Measurements from ENCODE around the gene SIMC1.
A peak's percentile ranks its signal among the peaks of the same experiment; 100 is the strongest.

The SIMC1 gene

DNA sequence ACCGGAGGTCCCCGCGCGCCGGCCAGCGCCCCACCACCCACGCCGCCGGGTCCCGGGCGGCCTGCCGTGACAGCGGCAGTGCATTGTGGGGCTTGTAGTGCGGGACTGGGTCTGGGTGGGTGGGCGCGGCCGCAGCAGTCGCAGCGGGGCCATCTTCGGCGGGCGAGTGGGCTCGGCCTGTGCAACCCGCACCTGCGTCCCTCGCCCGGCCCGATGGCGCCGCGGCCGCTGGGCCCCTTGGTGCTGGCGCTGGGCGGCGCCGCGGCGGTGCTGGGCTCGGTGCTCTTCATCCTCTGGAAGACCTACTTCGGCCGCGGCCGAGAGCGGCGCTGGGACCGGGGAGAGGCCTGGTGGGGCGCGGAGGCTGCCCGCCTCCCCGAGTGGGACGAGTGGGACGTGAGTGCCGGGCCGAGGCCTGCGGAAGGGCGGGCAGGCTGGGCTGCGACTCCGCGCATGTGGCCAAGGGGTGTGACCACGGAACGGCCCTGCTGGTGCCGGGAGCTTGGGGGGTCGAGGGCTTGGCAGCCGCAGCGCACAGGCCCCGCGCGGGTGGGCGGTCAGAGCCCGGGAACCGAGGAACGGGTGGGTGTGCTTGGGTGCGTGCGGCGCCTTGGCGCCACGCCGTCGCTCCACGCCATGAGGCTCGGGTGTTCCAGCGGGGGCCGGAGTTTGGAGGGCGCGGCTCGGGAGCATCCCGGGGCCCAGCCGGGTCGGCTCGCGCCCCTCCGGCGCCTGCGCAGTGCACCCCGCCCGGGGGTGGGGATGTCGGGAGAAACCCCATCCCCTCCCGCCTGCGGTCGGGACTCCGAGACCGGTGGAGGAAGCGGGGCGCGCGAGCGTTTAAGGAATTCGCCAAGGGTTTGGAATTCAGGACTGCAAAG lies 127.4 kb downstream of the SIMC1 start, which contains the start of gene ARL10:
Gene ARL10 (plus strand): TSS at position 137 of the 881 bp plus-strand sequence. CDS start 77 bp downstream, at position 214.
- DNase-seq, result peak; percentile 69

DNA sequence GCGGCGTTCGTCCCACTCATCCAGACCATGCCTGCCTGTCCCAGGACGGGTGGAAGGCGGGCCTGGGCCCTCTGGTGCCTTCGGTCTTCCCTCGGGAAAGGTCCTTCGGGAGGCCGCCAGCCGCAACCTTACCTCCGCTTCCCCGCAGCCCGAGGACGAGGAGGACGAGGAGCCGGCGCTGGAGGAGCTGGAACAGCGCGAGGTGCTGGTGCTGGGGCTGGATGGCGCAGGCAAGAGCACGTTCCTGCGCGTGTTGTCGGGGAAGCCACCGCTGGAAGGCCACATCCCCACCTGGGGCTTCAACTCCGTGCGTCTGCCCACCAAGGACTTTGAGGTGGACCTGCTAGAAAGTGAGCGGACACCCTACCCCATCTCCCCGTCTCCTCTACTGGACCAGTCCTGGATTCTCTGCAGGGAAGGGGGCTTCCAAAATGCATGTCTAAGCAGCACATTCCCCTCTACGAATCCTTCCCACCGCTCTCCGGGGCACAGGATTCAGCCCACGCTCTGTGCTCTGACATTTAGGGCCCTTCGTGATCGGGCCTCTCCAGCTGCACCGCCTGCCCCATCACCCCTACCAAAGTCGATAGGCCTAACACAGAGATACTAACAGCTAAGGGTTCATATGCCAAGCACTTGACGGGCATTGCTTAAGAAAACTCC lies 128.1 kb downstream of the SIMC1 start:
- DNase-seq, result no peak

DNA sequence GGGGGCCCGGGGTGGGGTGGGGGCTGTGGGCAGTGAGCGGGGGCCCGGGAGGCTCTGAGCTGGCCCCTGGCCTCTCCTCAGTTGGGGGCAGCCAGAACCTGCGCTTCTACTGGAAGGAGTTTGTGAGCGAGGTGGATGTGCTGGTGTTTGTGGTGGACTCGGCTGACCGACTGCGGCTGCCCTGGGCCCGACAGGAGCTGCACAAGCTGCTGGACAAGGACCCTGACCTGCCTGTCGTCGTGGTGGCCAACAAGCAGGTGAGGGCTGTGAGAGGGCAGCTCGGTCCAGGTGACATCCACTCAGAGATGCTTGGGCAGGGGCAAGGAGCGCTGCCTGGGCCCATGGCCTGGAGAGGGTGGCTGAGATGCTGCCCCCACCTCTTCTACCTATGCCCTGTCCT lies 130.5 kb downstream of the SIMC1 start:
- no peak for DNase-seq

DNA sequence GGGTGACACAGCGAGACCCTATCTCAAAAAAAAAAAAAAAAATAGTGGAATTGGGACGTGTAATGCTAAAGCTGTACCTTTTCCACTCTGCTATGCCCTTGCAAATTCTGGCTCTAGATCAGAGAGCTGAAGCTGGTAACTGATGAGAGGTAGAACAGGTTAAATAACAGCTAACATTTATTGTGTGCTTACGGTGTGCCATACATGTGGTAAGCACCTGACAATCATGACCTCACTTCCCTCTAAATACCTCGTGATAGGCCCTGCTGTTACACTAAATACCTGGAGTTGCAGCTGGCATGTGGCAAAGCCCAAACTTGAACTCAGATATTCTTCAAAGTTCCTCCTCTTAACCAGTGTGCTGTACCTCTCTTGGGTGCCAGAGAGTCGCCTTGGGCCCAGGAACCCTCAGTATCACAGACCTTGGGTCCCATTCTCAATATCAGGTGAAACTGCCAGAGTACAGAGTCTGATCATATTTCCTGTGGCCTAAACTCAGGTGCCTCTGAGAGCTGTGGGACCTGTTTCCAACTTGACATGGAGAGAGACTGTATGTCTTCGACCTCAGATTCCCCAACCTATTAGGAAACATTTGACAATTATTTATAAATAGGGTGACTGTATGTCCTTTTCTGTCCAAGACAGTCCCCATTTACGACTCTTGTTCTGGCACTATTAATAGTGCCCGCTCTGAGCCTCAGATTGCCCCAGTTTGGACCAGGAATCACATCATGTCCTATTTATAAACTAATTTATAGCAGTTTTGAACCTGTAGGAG lies 131.9 kb downstream of the SIMC1 start:
- DNase-seq, result no peak

DNA sequence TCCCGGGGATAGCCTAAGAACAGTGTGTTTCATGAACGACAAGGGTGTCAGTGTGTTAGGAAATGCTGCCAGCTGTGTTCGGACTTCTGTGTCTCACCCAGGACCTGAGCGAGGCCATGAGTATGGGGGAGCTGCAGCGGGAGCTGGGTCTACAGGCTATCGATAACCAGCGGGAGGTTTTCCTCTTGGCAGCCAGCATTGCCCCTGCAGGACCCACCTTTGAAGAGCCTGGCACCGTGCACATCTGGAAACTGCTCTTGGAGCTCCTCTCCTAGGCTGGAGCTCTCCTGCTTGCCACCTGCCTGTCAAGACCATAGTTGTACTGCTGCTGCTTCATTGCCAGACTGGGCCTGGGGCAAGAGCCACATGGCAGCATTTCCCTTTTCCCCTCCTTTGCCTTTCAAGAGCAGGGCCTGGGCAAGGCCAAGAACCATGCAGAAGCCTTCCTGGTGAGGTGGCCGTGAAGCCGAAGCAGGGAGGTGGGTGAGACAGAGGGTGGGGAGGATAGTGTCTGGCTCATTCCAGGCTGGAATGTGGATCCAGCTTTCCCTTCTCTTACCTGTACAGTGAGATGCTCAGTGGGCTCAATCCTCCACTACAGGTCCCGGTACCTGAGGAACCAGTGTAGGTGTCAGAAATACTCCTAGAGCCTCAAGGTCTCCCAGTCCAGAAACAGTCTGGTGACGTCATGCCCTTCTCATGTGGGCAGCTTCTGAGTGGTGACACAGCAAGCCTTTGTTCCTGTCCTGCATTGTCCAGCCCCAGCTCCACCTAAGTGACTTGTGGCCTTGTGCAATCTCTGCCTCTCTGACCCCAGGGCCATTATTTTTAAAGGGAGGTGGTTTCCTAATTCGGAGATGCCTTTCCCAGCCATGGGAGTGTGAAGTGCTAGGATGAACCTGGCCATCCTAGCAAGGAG lies 133.7 kb downstream of the SIMC1 start:
- no peak for DNase-seq

DNA sequence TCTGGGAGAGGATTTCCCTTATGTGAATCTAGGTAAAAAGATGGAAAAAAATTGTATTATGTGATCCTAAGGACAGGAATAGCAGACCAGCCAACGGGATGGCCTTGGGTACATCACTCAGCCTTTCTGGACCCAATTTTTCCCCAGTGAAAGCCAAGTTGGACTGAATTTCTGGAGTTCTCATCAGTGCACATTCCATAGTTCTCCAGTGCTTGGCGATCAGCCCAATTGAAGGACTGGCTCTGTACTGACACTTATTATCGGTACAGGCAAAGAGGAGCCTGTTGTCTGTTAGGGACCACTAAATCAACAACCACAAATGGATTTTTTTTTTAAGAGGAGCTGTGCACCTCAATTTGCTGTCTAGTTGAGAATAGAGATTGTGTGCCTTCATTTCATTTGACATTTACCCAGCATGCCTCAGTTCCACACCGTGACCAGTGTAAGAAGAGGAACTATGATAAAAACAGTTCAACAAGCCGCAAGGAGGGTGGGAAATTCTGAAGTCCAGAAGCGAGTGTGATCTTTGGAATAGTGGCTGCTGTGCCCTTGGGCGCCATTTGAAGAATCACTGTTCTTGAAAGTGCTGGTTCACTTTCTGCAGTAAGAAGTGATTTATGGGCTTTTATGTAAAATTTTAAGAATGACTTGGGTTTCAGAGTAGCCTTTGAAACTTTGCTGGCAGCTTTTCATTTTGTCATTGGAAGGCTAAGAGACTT lies 135.0 kb downstream of the SIMC1 start:
- DNase-seq, result no peak

DNA sequence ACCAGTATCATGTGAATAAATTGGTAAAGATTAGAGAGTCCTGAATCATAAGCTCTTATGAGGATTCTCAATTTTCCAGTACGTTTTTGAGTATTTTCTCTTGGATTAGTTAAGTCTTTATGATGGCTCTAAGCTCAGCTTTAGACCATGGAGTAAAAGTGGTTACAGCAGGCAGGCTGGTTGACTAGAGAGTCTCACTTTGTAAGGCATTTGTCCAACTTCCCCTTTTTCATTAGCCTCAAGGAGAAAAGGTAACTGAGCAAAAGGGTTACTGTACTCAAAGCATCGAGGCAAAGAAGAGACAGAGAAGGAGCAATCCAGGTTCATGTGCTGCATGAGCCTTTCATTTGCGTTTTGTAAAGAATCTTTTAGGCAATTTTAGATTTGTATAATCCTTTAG lies 141.7 kb downstream of the SIMC1 start:
- DNase-seq, result no peak

DNA sequence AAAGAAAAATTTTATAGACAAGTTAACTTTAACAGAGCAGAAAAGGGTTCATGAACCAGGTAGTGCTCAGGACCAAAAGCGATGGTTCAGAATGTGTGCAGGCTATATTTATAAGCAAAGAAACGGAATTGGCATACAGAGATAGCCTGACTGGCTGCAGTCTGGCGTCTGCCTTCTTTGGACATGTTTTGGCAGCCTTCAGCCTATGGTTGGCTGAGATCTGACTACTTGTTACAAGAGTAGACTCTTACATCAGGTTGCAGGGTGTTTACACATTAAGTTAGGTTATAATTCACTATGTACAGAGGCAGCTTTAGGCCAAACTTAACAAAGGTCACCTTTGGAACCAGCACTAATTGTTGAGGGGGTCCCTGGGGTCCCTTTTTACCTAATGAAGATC lies 143.2 kb downstream of the SIMC1 start:
- DNase-seq, result no peak

DNA sequence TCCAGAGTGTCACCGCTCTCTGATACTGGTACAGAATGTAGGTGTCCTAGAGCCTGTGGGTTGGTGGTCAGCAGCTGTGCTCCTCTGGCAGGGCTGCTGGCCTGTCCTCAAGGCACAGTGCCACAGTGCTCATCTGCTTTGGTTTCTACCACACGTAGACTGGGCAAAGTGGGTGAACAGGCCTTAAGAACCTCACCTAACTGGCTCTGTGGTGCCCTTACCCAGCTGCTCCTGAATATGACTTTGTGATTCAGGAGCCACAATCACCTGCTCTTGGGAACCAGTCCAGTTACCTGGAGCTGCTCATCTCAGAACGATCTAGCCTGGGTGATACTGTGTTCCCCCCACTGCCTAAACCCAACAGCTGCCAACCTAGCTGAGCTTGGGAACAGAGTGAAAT lies 143.8 kb downstream of the SIMC1 start:
- no peak for DNase-seq

DNA sequence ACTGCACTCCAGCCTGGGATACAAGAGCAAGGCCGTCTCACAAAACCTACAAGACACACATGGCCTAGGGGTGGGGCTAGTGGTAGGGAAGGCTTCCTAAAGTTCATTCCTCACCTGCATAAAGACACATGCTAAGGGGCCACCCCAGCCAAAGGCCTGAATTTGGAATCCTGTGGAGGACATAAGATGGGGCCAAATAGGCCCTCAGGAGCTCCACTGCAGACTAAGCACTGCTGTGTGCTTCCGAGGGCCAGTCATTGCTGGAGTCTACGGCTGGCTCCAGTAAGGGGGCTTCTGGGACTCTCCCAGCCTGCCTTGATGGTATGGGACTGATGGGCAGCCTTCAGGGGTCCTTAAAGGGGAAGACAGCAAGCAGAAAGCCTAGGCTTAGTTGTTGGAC lies 144.5 kb downstream of the SIMC1 start:
- DNase-seq, result no peak

DNA sequence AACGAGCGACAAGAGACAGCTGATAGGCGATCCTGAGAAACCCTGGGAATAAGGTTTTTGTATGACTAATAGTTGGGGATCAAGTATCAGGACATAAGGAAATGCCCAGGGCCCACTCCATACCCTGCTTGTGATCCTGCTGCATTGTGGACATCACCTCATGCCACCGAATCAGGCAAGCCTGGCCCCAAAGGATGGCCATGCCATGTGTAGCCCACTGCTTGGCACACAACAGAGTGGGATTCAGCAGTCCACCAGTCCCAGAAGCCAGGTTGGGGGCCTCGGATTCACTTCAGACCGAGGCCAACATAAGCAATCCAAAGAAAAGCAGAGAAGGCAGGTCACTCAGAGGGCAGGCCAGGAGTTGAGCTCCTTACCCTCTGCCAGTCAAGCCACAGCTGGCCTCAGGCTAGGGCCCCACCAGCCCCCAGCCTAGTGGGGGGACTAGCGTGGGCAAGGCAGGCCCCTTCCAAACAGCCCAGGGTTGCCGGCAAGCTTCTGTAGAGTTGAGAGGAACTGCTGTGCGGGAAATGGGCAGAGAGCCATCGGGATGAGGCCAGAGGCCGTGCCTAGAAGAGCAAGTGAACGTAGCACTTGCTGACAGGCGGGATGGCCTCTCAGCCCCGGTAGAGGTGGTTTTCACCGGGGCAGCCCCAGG lies 145.2 kb downstream of the SIMC1 start:
- no peak for DNase-seq

DNA sequence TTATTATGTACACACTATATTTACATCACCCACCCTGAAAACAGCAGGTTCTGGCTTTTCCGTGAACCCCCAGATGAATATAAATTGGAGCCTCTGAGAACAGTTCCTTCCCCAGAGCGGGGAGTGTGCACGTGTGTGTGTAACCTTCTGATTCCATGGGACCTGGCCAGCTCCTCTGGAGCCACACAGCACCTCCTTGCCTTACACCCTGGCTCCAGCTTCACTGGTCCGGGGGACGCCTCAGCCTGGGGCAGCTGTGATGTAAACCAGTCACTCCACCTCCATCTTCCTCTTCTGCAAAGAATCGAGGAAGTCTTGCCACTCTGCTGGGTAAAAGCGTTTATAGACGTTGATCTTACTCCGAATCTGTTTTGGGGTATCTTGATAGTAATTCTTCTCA lies 145.7 kb downstream of the SIMC1 start:
- DNase-seq, result no peak

DNA sequence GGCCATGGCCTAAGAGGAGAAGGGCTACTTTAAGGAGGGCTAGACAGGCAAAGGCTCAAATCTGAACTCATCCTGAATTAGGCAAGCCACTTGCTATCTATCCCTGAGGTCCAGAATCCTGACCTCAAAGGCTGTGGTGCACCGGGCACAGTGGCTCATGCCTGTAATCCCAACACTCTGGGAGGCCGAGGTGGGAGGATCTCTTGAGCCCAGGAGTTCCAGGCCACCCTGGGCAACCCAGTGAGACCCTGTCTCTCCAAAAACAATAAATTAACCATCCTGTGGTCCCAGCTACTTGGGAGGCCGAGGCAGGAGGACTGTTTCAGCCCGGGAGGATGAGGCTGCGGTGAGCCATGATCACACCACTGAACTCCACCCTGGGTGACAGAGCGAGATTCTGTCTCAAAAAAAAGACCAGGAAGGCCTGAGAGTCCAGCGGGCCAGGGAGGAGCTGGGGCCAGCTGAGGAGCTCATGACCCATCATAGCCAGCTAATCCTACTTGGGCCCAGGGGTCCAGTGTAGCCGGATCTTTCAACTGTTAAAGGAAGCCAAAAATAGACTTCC lies 146.2 kb downstream of the SIMC1 start:
- no peak for DNase-seq

DNA sequence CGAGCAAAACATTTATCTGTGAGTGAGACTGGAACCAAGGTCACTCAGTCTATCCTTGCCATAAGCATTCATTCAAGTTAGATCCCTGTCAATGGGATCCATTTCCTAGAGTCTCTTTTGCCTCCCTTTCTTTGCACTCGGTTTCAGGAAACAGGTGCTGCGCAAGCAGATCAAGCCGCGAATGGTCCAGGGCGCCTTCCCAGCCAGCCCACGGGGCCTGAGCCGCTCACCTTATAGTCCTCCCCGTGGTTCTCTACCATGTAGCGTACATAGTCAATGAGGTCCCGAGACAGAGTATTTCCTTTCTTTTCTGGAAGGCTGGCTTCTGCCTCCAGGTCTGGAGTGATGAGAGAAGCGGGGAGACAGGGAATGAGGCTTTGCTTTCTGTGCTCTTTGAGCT lies 146.8 kb downstream of the SIMC1 start:
- DNase-seq, result no peak

DNA sequence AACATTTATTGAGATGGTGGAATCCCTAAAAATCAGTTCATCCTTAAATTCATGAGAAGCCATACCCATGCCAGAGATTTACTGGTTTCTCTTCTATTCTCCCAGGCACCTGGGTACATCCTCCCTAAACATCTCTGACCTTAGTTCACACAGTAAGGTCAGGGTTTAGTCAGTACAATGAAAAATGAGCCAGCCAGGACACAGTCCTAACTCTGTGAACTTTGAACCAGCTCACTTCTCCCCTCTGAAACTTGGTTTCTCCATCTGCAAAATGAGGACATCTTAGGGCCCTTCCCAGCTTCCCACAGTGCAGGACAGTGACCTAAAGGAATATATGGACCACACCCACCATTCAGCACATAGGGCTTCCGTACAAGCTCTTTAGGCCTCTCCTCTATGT lies 148.3 kb downstream of the SIMC1 start:
- DNase-seq, result no peak

DNA sequence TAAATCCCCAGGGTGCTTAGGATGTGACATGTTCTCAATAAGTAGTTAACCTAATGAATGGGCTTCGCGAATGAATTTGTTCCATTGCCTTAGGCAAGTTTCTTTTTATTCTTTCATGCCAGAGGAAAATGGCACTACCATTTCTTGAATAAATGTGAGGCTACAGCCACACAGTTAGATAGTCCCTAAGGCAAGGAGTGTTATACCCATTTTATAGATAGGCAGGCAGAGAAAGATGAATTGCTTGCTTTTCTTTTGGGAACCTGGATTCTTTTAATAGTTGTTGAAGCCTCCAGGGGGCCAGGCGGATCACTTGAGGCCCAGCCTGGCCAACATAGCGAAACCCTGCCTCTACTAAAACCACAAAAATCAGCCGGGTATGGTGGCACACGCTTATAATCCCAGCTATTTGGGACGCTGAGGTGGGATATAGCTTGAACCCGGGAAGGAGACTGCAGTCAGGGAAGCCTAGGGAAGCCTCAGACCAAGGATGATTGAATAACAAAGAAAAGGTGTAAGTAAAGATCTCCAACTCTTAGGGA lies 149.2 kb downstream of the SIMC1 start:
- no peak for DNase-seq

DNA sequence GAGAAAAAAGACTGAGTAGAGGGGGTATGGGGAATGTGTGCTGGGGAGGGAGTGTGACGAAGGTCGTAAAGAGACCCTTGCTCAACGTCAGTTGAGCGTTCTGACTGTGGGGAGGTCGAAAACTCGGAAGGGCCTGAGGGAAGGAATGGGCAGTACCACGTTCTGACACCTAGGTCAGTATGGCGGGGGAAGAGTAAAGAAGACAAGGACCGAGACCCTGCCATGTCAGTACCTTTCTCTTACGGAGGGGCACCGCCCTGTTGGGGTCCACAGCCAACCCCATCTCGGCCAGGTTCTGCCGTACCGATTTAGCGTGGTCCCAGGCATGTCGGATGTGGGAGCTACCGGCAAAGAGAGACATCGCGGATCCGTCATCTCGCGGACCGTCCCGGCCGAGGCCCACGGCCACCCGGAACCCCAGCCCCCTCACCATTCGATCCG lies 149.8 kb downstream of the SIMC1 start:
- peak; percentile 15 for DNase-seq

DNA sequence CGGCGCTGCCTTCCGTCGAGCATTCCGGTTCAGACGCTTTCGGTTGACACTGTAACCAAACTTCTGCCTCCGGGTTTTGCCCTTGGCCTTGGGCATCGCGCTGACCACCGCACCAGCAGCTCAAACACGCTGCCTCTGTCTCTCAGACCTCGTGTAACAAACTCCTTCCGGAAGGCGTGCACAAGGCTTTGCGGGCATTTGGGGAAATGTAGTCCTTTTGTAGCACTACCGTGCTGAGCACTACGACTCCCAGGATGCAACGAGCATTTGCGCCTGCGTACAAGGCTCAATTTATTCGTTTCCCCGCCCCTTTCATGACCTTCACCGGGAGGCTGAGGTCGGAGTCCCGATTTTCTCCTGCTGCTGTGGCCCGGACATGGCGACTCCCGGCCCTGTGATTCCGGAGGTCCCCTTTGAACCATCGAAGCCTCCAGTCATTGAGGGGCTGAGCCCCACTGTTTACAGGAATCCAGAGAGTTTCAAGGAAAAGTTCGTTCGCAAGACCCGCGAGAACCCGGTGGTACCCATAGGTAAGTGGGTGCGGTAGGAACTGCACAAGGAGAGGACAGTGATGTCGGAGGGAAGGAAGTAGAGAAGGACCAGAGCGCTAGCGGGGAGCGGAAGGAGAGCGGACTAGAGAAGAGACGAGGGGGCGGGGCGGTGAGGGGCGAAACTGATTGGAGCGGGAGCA lies 150.4 kb downstream of the SIMC1 start, which contains the start of the genes HIGD2A and NOP16:
Gene HIGD2A (plus strand): TSS at position 308 of the 691 bp plus-strand sequence. CDS start 69 bp downstream, at position 377.
Gene NOP16 (minus strand): TSS at position 155 of the 691 bp plus-strand sequence. CDS start 59 bp downstream, at position 96.
- DNase-seq, result peak; percentile 99
